ENCODE data around the gene PEPD. TPM values are rescaled to one million over a fixed set of nuclear protein-coding genes. Genes with fewer than 3 reads are reported as not detected.

PEPD gene
- total RNA-seq, 4 donors from 2014 or later: 40.1 to 61.4 (median 53.4) TPM

DNA sequence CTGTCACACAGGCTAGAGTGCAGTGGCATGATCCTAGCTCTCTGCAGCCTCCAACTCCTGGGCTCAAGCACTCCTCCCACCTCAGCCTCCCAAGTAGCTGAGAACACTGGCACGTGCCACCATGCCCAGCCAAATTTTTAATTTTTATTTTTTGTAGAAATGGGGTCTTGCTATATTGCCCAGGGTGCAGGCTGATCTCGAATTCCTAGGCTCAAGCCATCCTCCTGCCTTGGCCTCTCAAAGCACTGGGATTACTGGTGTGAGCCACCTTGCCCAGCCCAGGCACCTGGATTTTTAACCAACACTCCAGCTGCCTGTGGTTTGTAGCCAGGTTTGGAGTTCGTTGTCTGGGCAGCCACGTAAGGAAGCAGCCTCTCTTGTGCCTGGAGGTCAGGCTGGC is 9.3 kb upstream of the PEPD start:
- H3K4me3 ChIP-seq: no peak overlapping the region
- no peaks in the 10 kb centered on the region for H3K36me3 ChIP-seq
- no peaks in the 10 kb centered on the region for H3K4me1 ChIP-seq
- TF ChIP-seq CTCF (IDR thresholded peaks at IDR 0.05) (no peak), POLR2A (IDR thresholded peaks at IDR 0.05) (no peak)
- WGBS, 2 donors: 52 to 70% methylated on average over 3 of the region's 4 CpGs
- no peak overlapping the region for H3K27ac ChIP-seq
- H3K9me3 ChIP-seq: no peaks in the 10 kb centered on the region
- H3K27me3 ChIP-seq: peaks cover 0 to 76% (median 0%) of the 10 kb centered on the region in 4 donors
- intact Hi-C loops (cut with DNase I): no loop called here
- DNase-seq: no peak

DNA sequence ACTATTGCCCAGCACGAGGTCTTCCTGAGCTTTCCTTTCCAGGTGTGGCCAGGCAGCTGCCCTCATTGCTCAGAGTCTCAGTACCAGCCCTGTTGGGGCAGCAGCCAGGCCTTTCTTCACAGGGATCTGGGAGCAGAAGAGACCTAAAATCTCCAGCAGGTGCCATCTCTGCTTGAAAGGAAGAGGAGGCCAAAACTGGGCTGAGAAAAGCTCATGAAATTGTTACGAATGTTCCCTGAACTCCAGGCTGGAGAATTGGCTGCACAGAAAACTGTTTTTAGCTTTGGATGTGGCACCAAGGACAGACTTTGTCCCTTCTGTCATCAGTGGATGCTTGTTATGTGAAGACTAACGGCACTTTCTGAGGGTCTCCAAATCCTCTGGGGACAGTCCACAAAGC is 8.7 kb upstream of the PEPD start:
- Histone ChIP-seq H3K9me3 (no peaks in the 10 kb centered on the region), H3K4me1 (no peaks in the 10 kb centered on the region), H3K27ac (no peak overlapping the region), H3K36me3 (no peaks in the 10 kb centered on the region), H3K27me3 (peaks cover 0 to 72% (median 0%) of the 10 kb centered on the region in 4 donors), H3K4me3 (no peak overlapping the region)
- TF ChIP-seq POLR2A (IDR thresholded peaks at IDR 0.05) (no peak), CTCF (IDR thresholded peaks at IDR 0.05) (no peak)
- 52 to 65% methylated on average over 2 to 3 of the region's 3 CpGs for WGBS, 2 donors
- intact Hi-C loops (cut with DNase I): no loop called here
- no peak for DNase-seq

GRCh38 chr19:33529094-33529676 is 7.6 kb upstream of the PEPD start:
- intact Hi-C loops (cut with DNase I): no loop called here
- peaks cover 0 to 62% (median 0%) of the 10 kb centered on the region in 4 donors for H3K27me3 ChIP-seq
- H3K36me3 ChIP-seq: no peaks in the 10 kb centered on the region
- no peaks in the 10 kb centered on the region for H3K9me3 ChIP-seq
- no peak overlapping the region for H3K27ac ChIP-seq
- TF ChIP-seq CTCF (IDR thresholded peaks at IDR 0.05): no peak
- no peak for TF ChIP-seq POLR2A (IDR thresholded peaks at IDR 0.05)
- no peaks in the 10 kb centered on the region for H3K4me1 ChIP-seq
- H3K4me3 ChIP-seq: no peak overlapping the region
- 60 to 72% methylated on average over 8 to 10 of the region's 12 CpGs for WGBS, 2 donors
- DNase-seq: no peak

DNA sequence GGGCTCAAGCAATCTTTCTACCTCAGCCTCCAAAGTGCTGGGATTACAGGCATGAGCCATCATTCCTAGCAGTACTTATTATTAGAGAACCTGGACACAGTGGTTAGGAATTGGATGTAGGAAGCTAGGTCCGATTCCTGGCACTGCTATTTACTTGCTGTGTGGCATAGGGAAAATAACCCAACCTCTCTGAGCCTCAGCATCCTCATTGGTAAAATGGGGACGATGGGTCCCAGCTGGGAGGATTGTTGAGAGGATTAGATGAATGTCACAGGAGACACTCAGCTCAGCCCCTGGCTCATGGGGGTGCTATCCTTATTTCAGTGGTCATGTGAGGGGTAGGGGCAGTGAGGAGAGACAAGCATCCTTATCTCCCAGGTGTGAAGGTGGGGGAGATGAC is 6.8 kb upstream of the PEPD start:
- H3K36me3 ChIP-seq: no peaks in the 10 kb centered on the region
- intact Hi-C loops (cut with DNase I): no loop called here
- H3K27ac ChIP-seq: no peak overlapping the region
- peaks cover 0 to 54% (median 0%) of the 10 kb centered on the region in 4 donors for H3K27me3 ChIP-seq
- H3K4me1 ChIP-seq: no peaks in the 10 kb centered on the region
- H3K9me3 ChIP-seq: no peaks in the 10 kb centered on the region
- TF ChIP-seq CTCF (IDR thresholded peaks at IDR 0.05) (no peak), POLR2A (IDR thresholded peaks at IDR 0.05) (no peak)
- 20 to 57% methylated on average over 1 to 2 of the region's 2 CpGs for WGBS, 2 donors
- no peak overlapping the region for H3K4me3 ChIP-seq
- DNase-seq: no peak

DNA sequence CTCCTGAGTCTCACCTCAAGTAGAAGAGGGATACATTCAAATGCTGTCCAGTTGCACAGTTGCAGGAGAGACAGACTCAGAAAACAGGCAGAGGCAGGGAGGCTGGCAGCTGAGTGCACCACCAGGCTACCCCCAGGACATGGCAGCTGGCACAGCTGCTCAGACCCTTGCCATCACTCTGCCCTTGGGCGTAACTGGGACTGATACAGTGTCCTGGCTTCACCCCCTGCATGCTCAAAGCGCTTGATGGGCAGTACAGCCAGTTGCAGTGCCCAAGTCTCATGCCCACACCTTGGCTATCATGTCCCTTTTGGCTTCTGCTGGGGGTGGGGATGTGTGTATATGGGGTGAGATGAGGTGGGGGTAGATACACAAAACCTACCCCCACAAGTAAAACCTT is 5.5 kb upstream of the PEPD start:
- no peak overlapping the region for H3K4me3 ChIP-seq
- H3K4me1 ChIP-seq: peaks cover 0 to 7% (median 0%) of the 10 kb centered on the region in 3 donors
- no peak for TF ChIP-seq POLR2A (IDR thresholded peaks at IDR 0.05)
- no peak for TF ChIP-seq CTCF (IDR thresholded peaks at IDR 0.05)
- peaks cover 0 to 41% (median 0%) of the 10 kb centered on the region in 4 donors for H3K27me3 ChIP-seq
- H3K36me3 ChIP-seq: no peaks in the 10 kb centered on the region
- no peak for DNase-seq
- no peak overlapping the region for H3K27ac ChIP-seq
- intact Hi-C loops (cut with DNase I): no loop called here
- 20 to 60% methylated on average over 1 to 2 of the region's 2 CpGs for WGBS, 2 donors
- H3K9me3 ChIP-seq: no peaks in the 10 kb centered on the region

Data from esophagus squamous epithelium (tissue), 5 donors.